K562 (cell line): ENCODE data around the gene LRCH1. TPM values are rescaled to one million over a fixed set of nuclear protein-coding genes. Genes with fewer than 3 reads are reported as not detected.

ENCODE experiments used
- ATAC-seq: fragments of 200-7000 bp; cut with Tn5 transposase; 3 replicates; pipeline ENCODE4 v1.9.1; 2020; ENCODE audit warnings: moderate library complexity
- BruUV-seq: library from RNA; stranded (reverse); fragments of 400-500 nt; replicated peaks from 2 replicates; lab custom pipeline; 2021; lab: Mats Ljungman, UMichigan
- CTCF ChIA-PET: fragments of 300-600 bp; formaldehyde crosslinking; extraction: SDS; loops from one replicate; lab custom pipeline; 2021; ENCODE audit warnings: low intra/inter-chr PET ratio; lab: Yijun Ruan, JAX
- POLR2A ChIA-PET: fragments of 300-600, 350-650 bp; sonication (Branson Sonifier 250); formaldehyde crosslinking; extraction: SDS; loops from one replicate; lab custom pipeline; 2021; ENCODE audit warnings: antibody characterized with exemption, inconsistent platforms; lab: Yijun Ruan, JAX
- DNase-seq, 4 experiments: peaks; one replicate each; pipeline versions ENCODE4 v3.0.0 to v3.0.0-alpha.2; 2011 to 2018; ENCODE audit warnings: low spot score in 3 of 4, mixed read lengths in 3 of 4; ENCODE audit errors: extremely low read depth in 1 of 4
- FAIRE-seq: peaks from 2 replicates; lab custom pipeline; 2011; peaks lifted over from hg19 to GRCh38; lab: Jason Lieb, UNC
- H2AFZ ChIP-seq: 2 replicates; pipeline ENCODE4 v1.6.0; 2011; ENCODE audit warnings: low read depth, low read length, control low read depth, inconsistent platforms
- H3K27ac ChIP-seq: fragments of 200-600 bp; 3 replicates; pipeline ENCODE4 v1.8.0; 2011; ENCODE audit warnings: low read depth, mild to moderate bottlenecking, control low read depth, inconsistent platforms, low read length, moderate library complexity, mixed read lengths; ENCODE audit errors: extremely low read depth
- H3K27me3 ChIP-seq, 2 experiments: fragments of 300-600 bp in 1 of 2; 2 replicates in 1 of 2; 3 replicates in 1 of 2; pipeline versions ENCODE4 v1.6.0 to v1.8.0; 2011; ENCODE audit warnings: inconsistent platforms in 2 of 2, low read length in 2 of 2, mild to moderate bottlenecking in 1 of 2, mixed read lengths in 1 of 2, moderate library complexity in 1 of 2; ENCODE audit not compliant: control insufficient read depth in 2 of 2, insufficient read depth in 2 of 2
- H3K36me3 ChIP-seq: fragments of 300-600 bp; 3 replicates; pipeline ENCODE4 v1.8.0; 2011; ENCODE audit warnings: mild to moderate bottlenecking, low read length, inconsistent platforms; ENCODE audit not compliant: control insufficient read depth, insufficient read depth
- H3K4me1 ChIP-seq, 2 experiments: fragments of 200-600 bp in 1 of 2; replicated peaks in 1 of 2; 2 replicates in 1 of 2; 3 replicates in 1 of 2; pipeline versions ENCODE4 v1.5.1 to v1.8.0; 2011; ENCODE audit warnings: inconsistent platforms in 2 of 2, low read length in 2 of 2, mild to moderate bottlenecking in 1 of 2, mixed read lengths in 1 of 2, moderate library complexity in 1 of 2; ENCODE audit not compliant: control insufficient read depth in 2 of 2, insufficient read depth in 2 of 2
- H3K4me2 ChIP-seq: 2 replicates; pipeline ENCODE4 v1.6.1; 2011; ENCODE audit warnings: low read length, control low read depth, inconsistent platforms, mixed read lengths; ENCODE audit not compliant: insufficient read depth
- H3K4me3 ChIP-seq: fragments of 200-600 bp; sonication (generic), shearing (Covaris generic); 2 replicates; pipeline ENCODE4 v1.5.1; 2016; ENCODE audit warnings: control low read depth, inconsistent platforms
- H3K79me2 ChIP-seq: fragments of 200-600 bp; 3 replicates; pipeline ENCODE4 v1.8.0; 2011; ENCODE audit warnings: low read length, inconsistent platforms; ENCODE audit not compliant: control insufficient read depth, insufficient read depth
- H3K9ac ChIP-seq, 2 experiments: 2 replicates each; pipeline versions ENCODE4 v1.6.0 to v1.6.1; 2011; ENCODE audit warnings: low read depth in 2 of 2, low read length in 2 of 2, control low read depth in 1 of 2, inconsistent platforms in 1 of 2, mild to moderate bottlenecking in 1 of 2, mixed read lengths in 1 of 2; ENCODE audit not compliant: insufficient read depth in 1 of 2
- H3K9me1 ChIP-seq: one replicate; pipeline ENCODE4 v1.6.0; 2011; ENCODE audit warnings: inconsistent platforms, mild to moderate bottlenecking, low read length, moderate library complexity; ENCODE audit not compliant: control insufficient read depth, insufficient read depth
- H3K9me3 ChIP-seq: replicated peaks from 2 replicates; pipeline ENCODE4 v1.5.1; 2011; ENCODE audit warnings: low read depth, low read length, inconsistent platforms; ENCODE audit not compliant: control insufficient read depth, insufficient read depth
- H4K20me1 ChIP-seq: replicated peaks from 2 replicates; pipeline ENCODE4 v1.6.1; 2011; ENCODE audit warnings: low read length, inconsistent platforms, mixed read lengths; ENCODE audit not compliant: control insufficient read depth, insufficient read depth
- BRD4 ChIP-seq: fragments of 200-600 bp; sonication (generic); IDR thresholded peaks from 2 replicates; pipeline ENCODE4 v1.6.1; 2017; ENCODE audit warnings: inconsistent platforms
- CHD2 ChIP-seq: IDR thresholded peaks from 2 replicates; pipeline ENCODE4 v1.6.1; 2011; ENCODE audit warnings: low read depth, low read length
- CTBP1 ChIP-seq: fragments of 450-650 bp; IDR thresholded peaks from 2 replicates; pipeline ENCODE4 v1.6.1; 2016; ENCODE audit warnings: borderline replicate concordance
- HDAC8 ChIP-seq: fragments of 450-650 bp; IDR thresholded peaks from 2 replicates; pipeline ENCODE4 v1.6.1; 2016; ENCODE audit warnings: mild to moderate bottlenecking, missing genetic modification characterization, moderate library complexity, missing compliant biosample characterization
- JUN ChIP-seq, 2 experiments: sonication (generic) in 1 of 2; formaldehyde crosslinking in 1 of 2; IDR thresholded peaks; 2 replicates each; pipeline versions ENCODE4 v1.6.1 to v1.8.0; 2012 to 2022; ENCODE audit warnings: borderline replicate concordance in 2 of 2, mild to moderate bottlenecking in 2 of 2, improper control_type of control experiment in 1 of 2, low read depth in 1 of 2, low read length in 1 of 2, missing genetic modification reagents in 1 of 2
- NR2F6 ChIP-seq: fragments of 450-650 bp; formaldehyde crosslinking; IDR thresholded peaks from 2 replicates; pipeline ENCODE4 v1.4.0; 2020; ENCODE audit warnings: mild to moderate bottlenecking
- XRCC4 ChIP-seq: IDR thresholded peaks from one replicate; pipeline ENCODE4 v1.6.1; 2011; ENCODE audit not compliant: insufficient read depth, insufficient read length; ENCODE audit errors: extremely low read depth
- ZKSCAN8 ChIP-seq: fragments of 200-800 bp; sonication (Bioruptor generic); IDR thresholded peaks from 2 replicates; pipeline ENCODE4 v1.6.1; 2016; ENCODE audit warnings: missing genetic modification characterization, missing compliant biosample characterization
- ZNF436 ChIP-seq: fragments of 250-450, 450-650 bp; sonication (Bioruptor Pico); formaldehyde crosslinking; IDR thresholded peaks from 2 replicates; pipeline ENCODE4 v1.7.0; 2020; ENCODE audit warnings: mild to moderate bottlenecking
- WGBS: fragments of 100-300 bp; shearing (Covaris generic); methylation state at CpG from one replicate; pipeline ENCODE4 v1.1.6; 2016; ENCODE audit warnings: low coverage, mixed read lengths; ENCODE audit not compliant: insufficient coverage; ENCODE audit errors: missing lambda C conversion rate; 5-methylcytosine and 5-hydroxymethylcytosine counted together
- in situ Hi-C: fragments of 300-500 bp; cut with MboI; formaldehyde crosslinking; loops from 4 replicates; pipeline ENCODE4 v1.15.0; 2018; ENCODE audit warnings: inconsistent platforms, mixed read lengths
- intact Hi-C: fragments of 100-400 bp; cut with micrococcal nuclease; formaldehyde crosslinking; loops from 2 replicates; pipeline ENCODE4 v1.14.2; 2022
- polyA plus RNA-seq, 8 experiments: library from polyadenylated mRNA; depleted of rRNA in 4 of 8; stranded (reverse) in 5 of 8; unstranded in 3 of 8; fragments of >200 nt; fragmentation: Nextera tagmentation in 2 of 8; fragmentation: Illumina TruSeq in 1 of 8; extraction: Ambion mirVana in 2 of 8; extraction: Trizol in 1 of 8; gene quantifications; 2 replicates each; pipeline versions ENCODE4 v1.2.1 to v1.2.3, GENCODE V29; 2011 to 2014; ENCODE audit warnings: inconsistent platforms in 1 of 8, missing spikeins in 1 of 8
- total RNA-seq, 7 experiments: library from RNA; depleted of rRNA in 6 of 7; stranded (reverse); fragments of >200 nt in 6 of 7; fragmentation: Illumina TruSeq in 2 of 7; extraction: Trizol in 2 of 7; gene quantifications; 2 replicates each; pipeline versions ENCODE4 v1.2.1 to v1.2.3, GENCODE V29; 2011 to 2021; ENCODE audit warnings: low replicate concordance in 1 of 7
- TF ChIP-seq, protein P1 (sequence below): conservative IDR thresholded peaks from 2 replicates; pipeline ENCODE4 v1.6.1; 2011; ENCODE audit warnings: low read depth, mild to moderate bottlenecking, low read length; ENCODE audit not compliant: control insufficient read depth
- TF ChIP-seq, protein P2 (sequence below): fragments of 450-650 bp; IDR thresholded peaks from 2 replicates; pipeline ENCODE4 v1.6.1; 2017; ENCODE audit warnings: antibody characterized with exemption
- TF ChIP-seq, protein P3 (sequence below): fragments of 250-450 bp; sonication (Bioruptor Pico); IDR thresholded peaks from 2 replicates; pipeline ENCODE4 v1.8.0; 2022; ENCODE audit warnings: inconsistent platforms, mild to moderate bottlenecking, moderate library complexity, borderline replicate concordance

The LRCH1 gene
- total and polyA plus RNA-seq, 9 of the 15 experiments (the other 6 are each of a cell fraction or from before 2014, with no cell fraction given), result 1.1 to 6.8 (median 3.7) TPM

DNA sequence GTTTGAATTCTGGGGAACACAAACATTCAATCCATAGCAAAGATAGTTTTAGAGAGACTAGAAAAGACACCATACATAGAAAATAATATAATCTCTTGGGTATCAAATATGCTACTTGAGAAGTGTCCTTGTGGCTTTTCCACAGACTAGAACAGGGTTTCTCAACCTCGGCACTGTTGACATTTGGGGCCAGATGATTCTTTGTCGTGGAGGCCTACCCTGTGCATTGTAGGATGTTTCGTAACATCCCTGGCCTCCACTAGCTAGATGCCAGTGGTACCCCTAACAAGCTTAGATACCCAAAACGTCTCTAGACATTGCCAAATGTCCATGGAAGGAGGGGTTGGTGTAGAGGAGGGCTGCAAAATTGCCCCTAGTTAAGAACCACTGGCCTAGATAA is 246.2 kb downstream of the LRCH1 start:
- H3K79me2 ChIP-seq, result peaks cover 32% of the 10 kb centered on the region
- TF ChIP-seq ZNF436 (no peak), CHD2 (no peak), JUN (IDR thresholded peaks at IDR 0.05; ENCODE audit: borderline replicate concordance, low read depth, low read length) (no peak), JUN (CRISPR knock-in tag; IDR thresholded peaks at IDR 0.05; ENCODE audit: borderline replicate concordance) (no peak), BRD4 (no peak), ZKSCAN8 (CRISPR knock-in tag) (no peak), HDAC8 (tag) (no peak), CTBP1 (no peak), NR2F6 (CRISPR knock-in tag) (no peak), XRCC4 (no peak)
- TF ChIP-seq, protein P1, sequence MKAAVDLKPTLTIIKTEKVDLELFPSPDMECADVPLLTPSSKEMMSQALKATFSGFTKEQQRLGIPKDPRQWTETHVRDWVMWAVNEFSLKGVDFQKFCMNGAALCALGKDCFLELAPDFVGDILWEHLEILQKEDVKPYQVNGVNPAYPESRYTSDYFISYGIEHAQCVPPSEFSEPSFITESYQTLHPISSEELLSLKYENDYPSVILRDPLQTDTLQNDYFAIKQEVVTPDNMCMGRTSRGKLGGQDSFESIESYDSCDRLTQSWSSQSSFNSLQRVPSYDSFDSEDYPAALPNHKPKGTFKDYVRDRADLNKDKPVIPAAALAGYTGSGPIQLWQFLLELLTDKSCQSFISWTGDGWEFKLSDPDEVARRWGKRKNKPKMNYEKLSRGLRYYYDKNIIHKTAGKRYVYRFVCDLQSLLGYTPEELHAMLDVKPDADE, result no peak
- TF ChIP-seq, protein P2, sequence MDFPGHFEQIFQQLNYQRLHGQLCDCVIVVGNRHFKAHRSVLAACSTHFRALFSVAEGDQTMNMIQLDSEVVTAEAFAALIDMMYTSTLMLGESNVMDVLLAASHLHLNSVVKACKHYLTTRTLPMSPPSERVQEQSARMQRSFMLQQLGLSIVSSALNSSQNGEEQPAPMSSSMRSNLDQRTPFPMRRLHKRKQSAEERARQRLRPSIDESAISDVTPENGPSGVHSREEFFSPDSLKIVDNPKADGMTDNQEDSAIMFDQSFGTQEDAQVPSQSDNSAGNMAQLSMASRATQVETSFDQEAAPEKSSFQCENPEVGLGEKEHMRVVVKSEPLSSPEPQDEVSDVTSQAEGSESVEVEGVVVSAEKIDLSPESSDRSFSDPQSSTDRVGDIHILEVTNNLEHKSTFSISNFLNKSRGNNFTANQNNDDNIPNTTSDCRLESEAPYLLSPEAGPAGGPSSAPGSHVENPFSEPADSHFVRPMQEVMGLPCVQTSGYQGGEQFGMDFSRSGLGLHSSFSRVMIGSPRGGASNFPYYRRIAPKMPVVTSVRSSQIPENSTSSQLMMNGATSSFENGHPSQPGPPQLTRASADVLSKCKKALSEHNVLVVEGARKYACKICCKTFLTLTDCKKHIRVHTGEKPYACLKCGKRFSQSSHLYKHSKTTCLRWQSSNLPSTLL, result no peak
- TF ChIP-seq, protein P3, sequence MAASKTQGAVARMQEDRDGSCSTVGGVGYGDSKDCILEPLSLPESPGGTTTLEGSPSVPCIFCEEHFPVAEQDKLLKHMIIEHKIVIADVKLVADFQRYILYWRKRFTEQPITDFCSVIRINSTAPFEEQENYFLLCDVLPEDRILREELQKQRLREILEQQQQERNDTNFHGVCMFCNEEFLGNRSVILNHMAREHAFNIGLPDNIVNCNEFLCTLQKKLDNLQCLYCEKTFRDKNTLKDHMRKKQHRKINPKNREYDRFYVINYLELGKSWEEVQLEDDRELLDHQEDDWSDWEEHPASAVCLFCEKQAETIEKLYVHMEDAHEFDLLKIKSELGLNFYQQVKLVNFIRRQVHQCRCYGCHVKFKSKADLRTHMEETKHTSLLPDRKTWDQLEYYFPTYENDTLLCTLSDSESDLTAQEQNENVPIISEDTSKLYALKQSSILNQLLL (CRISPR knock-in tag), result no peak
- H3K9me1 ChIP-seq, result no peaks in the 10 kb centered on the region
- no TSS peak for BruUV-seq
- H2AFZ ChIP-seq, result 0 out of 2 replicates have a peak overlapping the region, but pooled peaks have one; percentile 19
- H4K20me1 ChIP-seq, result no peaks in the 10 kb centered on the region
- 78% methylated on average over 3 of the region's 4 CpGs for WGBS
- DNase-seq, result no peak
- H3K27ac ChIP-seq, result no peak overlapping the region
- H3K4me1 ChIP-seq, result peaks cover 13 to 20% of the 10 kb centered on the region in 2 experiments; a peak in 4 of 5 replicates
- in situ Hi-C loops (no loop called here), intact Hi-C loops (no loop called here)
- peaks cover 0 to 7% of the 10 kb centered on the region in 2 experiments; a peak in 1 of 5 replicates for H3K27me3 ChIP-seq
- H3K9ac ChIP-seq, result no peak overlapping the region
- H3K4me3 ChIP-seq, result no peak overlapping the region
- ChIA-PET POLR2A (no interaction called here), CTCF (no interaction called here)
- H3K36me3 ChIP-seq, result 0 out of 3 replicates have a peak, but pooled peaks cover 3% of the 10 kb centered on the region
- no peaks in the 10 kb centered on the region for H3K9me3 ChIP-seq
- H3K4me2 ChIP-seq, result no peak overlapping the region
- no peak for FAIRE-seq
- ATAC-seq, result no peak
